GM18520 (cell line): ENCODE measurements around the gene ARHGAP24.

Experiments used
- ATAC-seq: cut with Tn5 transposase; IDR thresholded peaks from one replicate; pipeline ENCODE4 v1.9.1; 2021; ENCODE audit not compliant: unreplicated experiment

ARHGAP24 gene

DNA sequence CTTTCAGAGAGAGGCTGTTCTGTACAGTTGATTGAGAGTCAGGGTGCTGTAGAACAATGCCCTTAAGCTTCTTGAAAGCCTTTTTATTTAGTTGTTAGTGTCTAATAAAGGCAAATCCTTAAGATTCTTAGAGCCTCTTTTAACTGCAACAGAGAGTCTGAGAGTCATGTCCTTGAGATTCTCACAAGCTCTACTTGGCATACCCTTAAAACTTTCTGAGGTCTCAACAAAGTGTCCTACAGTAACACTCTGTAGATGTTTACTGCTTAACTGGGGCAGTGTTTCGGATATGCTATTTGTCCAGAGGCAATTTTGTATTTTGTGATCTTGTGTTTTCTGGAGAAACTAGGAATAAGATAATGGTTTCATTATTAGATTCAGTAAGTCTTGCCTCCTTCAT lies 209.7 kb downstream of the ARHGAP24 start:
- ATAC-seq, result no peak

DNA sequence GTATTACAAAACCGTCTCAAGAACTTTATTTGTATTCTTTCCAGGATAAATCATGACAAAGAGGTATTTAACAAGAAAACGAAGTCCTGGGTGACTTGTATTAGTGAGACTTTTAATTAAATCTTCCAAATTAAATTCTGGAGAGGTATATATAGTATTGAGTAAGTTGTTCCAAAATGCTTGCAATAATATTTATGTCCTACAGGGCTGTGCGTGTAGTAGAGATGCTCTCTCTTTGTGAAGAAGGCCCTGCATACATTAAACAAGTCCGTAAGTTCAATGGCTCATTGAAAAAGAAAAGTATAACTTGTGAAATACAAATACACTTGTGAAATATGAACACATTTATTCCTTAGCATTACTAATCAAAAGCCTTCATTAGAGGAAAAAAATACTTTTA lies 211.4 kb downstream of the ARHGAP24 start:
- ATAC-seq, result no peak

DNA sequence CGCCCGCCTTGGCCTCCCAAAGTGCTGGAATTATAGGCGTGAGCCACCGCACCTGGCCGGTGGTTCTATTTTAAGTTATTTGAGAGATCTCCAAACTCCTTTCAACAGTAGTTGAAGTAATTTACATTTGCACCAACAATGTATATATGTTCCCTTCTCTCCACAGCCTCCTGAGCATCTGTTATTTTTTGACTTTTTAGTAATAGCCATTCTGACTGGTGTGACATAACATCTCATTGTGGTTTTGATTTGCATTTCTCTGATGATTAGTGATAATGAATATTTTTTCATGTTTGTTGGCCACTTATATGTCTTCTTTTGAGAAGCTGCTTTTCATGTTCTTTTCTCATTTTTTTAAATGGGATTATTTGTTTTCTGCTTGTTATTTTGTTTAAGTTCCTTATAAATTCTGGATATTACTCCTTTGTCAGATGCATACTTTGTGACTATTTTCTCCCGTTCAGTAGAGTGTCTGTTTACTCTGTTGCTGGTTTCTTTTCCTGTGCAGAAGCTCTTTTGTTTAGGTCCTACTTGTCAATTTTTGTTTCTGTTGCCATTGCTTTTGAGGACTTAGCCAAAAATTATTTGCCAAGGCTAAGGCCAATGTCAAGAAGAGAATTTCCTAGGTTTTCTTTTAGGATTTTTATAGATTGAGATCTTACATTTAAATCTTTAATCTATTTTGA lies 213.2 kb downstream of the ARHGAP24 start:
- no peak for ATAC-seq

DNA sequence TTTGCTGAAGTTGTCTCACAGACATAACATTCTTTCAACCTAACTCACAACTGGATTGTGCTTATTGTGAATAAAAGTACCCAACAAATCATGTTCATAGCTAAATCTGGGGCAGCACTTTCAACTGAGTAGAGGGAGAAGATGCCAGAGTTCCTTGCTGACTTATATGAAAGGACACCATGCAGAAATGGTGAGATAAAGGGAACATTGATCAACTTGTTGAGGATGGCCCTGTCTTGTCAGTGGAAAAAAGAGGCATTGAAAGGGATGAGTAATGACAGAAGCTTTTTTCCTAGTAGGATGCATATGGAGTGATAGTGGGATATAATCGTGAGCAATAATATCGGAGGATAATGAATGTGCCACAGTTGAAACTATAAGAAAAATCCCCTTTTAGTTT lies 221.7 kb downstream of the ARHGAP24 start:
- ATAC-seq, result no peak

GRCh38 chr4:85697854-85698253 lies 222.9 kb downstream of the ARHGAP24 start:
- no peak for ATAC-seq

DNA sequence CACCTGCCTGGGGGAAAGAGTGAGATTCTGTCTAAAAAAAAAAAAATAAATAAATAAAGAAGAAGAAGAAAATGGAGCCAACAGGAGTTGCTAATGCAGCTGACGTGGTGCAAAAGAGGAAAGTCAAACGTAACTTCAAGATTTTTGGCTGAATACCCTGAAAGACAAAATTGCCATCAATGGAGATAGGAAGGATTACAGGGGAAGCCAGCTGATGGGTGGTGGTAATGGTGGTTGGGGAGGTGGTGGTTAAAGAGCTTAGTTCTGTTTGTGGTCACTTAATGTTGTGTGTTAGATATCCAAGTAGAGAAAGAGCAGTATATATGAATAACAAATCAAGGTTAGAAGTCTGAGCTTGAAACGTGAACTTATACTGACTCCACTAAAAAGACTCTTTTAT lies 225.4 kb downstream of the ARHGAP24 start:
- ATAC-seq, result no peak

DNA sequence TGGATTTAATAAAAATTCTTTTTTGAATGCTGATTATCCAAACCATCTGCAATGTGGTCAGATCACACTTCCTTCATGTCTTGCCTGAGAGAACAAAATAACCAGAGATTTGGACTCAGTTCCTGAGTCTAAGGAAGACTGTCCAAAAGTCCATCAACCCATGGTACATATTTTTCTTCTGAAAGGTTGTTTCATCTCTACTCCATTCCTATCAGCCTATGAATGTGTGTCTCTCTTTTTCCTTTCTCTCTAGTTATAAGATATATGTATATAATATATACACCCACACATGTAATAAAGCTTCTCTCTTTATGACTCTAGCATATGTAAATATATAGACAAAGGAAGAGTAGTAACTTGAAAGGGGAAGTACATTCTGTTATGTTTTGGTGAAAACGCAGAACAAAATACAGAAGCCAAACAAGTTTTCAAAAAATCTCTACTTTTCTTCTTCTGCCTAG lies 226.9 kb downstream of the ARHGAP24 start:
- ATAC-seq, result peak; percentile 99

DNA sequence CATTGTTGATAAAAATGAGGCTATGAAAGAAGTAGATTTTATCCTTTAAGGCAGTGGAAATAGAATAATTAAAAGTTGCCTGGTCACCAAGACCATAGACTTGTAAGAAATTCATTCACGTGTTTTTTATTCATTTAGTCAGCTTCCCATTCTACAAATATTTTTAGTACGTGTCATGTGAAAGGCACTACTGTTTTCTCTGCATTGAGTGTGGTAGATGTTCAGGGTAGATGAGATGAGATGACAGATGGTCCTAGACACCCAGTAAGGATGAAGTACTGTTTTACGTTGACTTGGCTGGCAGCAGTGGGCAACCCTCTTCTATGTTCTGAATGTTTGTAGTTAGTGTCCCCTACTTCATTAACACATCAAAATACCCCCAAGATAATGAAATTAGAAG lies 228.1 kb downstream of the ARHGAP24 start:
- no peak for ATAC-seq

GRCh38 chr4:85707611-85708010 lies 232.7 kb downstream of the ARHGAP24 start:
- peak; percentile 74 for ATAC-seq

- ATAC-seq, result no peak
These were observed 233.5 kb downstream of the ARHGAP24 start for GRCh38 chr4:85708468-85708867.

GRCh38 chr4:85713005-85713404 lies 238.1 kb downstream of the ARHGAP24 start:
- no peak for ATAC-seq

DNA sequence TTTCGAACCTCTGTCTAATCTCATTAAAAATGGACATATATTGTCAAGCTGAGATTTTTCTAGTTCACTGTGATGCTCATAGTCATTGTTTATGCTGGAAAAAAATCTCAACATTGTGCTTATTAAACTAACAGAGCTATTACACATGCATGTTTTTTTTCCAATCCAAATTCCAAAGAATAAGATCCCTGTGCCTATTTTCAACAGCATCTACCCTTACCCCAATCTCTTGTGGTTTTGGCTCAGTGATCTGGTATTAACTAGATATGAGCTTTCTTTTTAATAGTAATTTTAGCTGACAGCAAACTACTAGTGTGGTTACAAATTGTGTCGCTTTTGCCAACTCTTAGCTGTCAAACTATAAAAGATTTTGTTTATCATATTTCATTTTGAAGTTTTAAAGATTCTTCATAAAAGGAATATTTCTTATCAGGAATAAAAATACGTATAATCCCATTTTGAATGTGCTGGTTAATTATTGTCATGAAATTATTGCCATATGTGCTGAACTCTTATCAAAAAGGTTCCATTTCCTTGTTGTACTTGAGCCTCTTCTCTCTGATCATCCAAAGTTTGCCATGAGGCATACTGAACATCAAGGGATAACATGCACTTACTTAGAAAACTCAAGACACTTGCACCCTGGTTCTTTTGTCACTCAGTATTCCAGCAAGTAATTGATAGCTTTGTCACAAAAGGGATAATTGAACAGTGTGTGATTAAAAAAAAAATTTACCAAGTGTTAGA lies 241.2 kb downstream of the ARHGAP24 start:
- ATAC-seq, result no peak

DNA sequence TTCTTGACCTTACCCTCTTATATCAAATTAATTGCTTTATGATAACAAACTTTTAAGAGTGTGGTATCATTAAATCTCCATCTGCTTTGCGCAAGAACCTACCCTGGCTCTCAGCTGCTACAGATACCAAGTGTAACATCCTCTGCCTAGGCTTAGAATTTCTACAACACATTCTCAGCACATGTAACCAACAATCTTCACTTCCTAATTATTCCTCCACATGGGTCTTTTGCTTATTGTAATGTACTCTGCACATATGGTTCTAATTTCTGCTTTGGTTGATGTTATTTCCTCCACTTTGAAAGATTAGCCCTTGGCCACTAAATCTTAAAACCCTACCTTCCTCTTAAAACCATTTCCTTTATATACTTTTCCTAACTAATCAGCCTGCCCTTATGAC lies 242.4 kb downstream of the ARHGAP24 start:
- ATAC-seq, result no peak

GRCh38 chr4:85717847-85718246 lies 242.9 kb downstream of the ARHGAP24 start:
- ATAC-seq, result no peak

- no peak for ATAC-seq
These were observed 245.8 kb downstream of the ARHGAP24 start for GRCh38 chr4:85720735-85721134.

- no peak for ATAC-seq
These were observed 247.5 kb downstream of the ARHGAP24 start for GRCh38 chr4:85722401-85722800.

- ATAC-seq, result no peak
These were observed 247.9 kb downstream of the ARHGAP24 start for GRCh38 chr4:85722807-85723206.

- no peak for ATAC-seq
These were observed 250.0 kb downstream of the ARHGAP24 start for GRCh38 chr4:85724791-85725563.

- peak; percentile 60 for ATAC-seq
These were observed 250.8 kb downstream of the ARHGAP24 start for GRCh38 chr4:85725721-85726170.

DNA sequence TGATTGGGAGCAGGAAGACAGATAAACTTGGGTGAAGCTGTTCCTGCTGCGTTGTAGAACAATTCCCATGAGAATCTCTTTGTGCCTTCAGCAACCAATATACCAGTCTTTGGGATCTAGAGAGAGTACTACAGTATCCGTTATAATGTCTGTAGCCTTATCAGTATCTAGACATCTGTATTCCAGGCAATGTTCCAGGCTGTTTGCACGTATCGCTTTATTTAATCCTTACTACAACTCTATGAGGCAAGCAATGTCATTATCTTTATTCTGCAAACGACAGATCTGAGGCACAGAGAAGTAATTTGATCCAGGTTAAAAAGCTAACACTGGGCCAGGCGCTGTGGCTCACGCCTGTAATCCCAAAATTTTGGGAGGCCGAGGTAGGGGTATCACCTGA lies 251.6 kb downstream of the ARHGAP24 start:
- ATAC-seq, result no peak

DNA sequence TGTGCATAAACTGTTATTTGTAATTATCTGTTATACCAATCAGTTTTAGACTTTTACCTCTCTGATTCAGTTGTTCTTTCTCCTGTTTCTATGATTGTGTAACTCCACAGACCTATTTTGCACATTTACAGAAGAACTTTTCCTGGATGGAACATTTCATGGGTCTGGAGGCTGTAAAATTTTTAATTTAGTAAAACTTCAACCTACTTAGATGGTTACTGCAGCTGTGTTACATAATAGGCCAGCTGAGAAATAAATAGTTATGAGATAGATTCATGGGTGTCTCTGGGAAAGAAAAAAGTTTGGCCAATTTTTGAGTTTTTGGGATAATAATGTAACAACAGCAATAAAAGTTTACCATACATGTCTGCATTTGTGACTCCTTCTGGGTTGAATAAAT lies 253.5 kb downstream of the ARHGAP24 start:
- no peak for ATAC-seq

DNA sequence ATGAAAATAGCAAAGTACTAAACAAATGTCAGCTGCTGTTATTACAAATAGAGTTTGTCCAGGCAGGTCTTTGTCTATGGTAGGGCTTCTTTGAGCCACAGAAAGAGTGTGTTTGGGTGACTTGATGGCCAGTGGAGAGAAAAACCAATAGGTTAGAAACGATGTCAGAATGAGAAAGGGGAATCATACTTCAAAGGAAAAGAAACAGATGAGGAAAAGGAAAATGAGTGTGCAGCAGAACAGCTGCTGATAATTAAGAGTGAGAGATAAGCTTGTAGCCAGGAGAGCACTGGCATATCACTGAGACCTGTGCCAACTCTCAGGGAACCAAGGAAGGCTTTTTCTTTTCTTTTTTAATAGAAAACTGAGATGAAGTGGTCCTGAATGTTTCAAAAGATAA lies 257.2 kb downstream of the ARHGAP24 start:
- no peak for ATAC-seq
